DND-41 (cell line): ENCODE results near the gene RPL14.

ENCODE experiments used
- EZH2 ChIP-seq: IDR thresholded peaks from 3 replicates; pipeline ENCODE4 v1.6.1; 2012; ENCODE audit warnings: borderline replicate concordance, low read depth, mild to moderate bottlenecking, moderate library complexity, low read length, inconsistent platforms; ENCODE audit not compliant: severe bottlenecking
- TF ChIP-seq, protein P1 (sequence below): IDR thresholded peaks from 2 replicates; pipeline ENCODE4 v1.5.1; 2012; ENCODE audit warnings: borderline replicate concordance, low read length, moderate library complexity, mild to moderate bottlenecking; ENCODE audit not compliant: poor library complexity, severe bottlenecking; ENCODE audit errors: extremely low read depth

DNA sequence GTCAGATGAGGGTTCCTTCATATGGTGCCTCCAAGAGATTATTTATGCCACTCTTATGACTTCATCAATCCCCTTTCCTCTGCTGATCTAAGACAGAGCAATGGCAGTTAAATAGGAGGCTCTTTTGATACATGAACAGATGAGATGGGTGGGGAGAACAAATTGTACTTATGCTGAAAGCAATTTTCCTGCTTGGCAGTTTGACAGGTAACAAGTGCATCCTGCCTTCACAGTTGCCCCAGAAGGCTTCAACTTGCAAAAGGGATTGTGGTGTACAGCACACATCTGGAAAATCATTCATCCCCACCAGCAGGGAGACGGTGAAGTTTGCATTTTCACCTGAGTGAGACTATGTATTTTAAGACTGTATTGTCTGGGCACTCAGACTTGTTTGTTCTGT is 42.9 kb upstream of the RPL14 start:
- TF ChIP-seq, protein P1, sequence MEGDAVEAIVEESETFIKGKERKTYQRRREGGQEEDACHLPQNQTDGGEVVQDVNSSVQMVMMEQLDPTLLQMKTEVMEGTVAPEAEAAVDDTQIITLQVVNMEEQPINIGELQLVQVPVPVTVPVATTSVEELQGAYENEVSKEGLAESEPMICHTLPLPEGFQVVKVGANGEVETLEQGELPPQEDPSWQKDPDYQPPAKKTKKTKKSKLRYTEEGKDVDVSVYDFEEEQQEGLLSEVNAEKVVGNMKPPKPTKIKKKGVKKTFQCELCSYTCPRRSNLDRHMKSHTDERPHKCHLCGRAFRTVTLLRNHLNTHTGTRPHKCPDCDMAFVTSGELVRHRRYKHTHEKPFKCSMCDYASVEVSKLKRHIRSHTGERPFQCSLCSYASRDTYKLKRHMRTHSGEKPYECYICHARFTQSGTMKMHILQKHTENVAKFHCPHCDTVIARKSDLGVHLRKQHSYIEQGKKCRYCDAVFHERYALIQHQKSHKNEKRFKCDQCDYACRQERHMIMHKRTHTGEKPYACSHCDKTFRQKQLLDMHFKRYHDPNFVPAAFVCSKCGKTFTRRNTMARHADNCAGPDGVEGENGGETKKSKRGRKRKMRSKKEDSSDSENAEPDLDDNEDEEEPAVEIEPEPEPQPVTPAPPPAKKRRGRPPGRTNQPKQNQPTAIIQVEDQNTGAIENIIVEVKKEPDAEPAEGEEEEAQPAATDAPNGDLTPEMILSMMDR, result no peak
- no peak for TF ChIP-seq EZH2
